Measurements from ENCODE around the gene SEMA3D. TPM values are rescaled to one million over a fixed set of nuclear protein-coding genes. Genes with fewer than 3 reads are reported as not detected.

The SEMA3D gene
- total and polyA plus RNA-seq, 2 of the 13 experiments (the other 11 are each of a cell fraction or from before 2014, with no cell fraction given): 0.07 TPM; not detected in 1

GRCh38 chr7:85177316-85177715 is 9.5 kb downstream of the SEMA3D start:
- Histone ChIP-seq H3K27me3 (ENCODE audit: control insufficient read depth in 1 of 2, insufficient read depth in 2 of 2, low read length in 2 of 2) (no peaks in the 10 kb centered on the region), H3K4me2 (ENCODE audit: low read depth, low read length) (no peak overlapping the region), H3K9ac (ENCODE audit: insufficient read depth, low read depth, low read length) (no peak overlapping the region), H3K36me3 (replicated peaks in 1 of 2; ENCODE audit: control insufficient read depth in 1 of 2, insufficient read depth in 2 of 2, low read length in 2 of 2) (no peaks in the 10 kb centered on the region), H3K79me2 (ENCODE audit: insufficient read depth, low read length) (no peaks in the 10 kb centered on the region), H3K27ac (ENCODE audit: extremely low read length, insufficient read depth, low read length) (no peak overlapping the region), H4K20me1 (ENCODE audit: insufficient read depth, low read length) (no peaks in the 10 kb centered on the region), H3K4me3 (replicated peaks in 1 of 3; ENCODE audit: insufficient read depth in 1 of 3, low read depth in 2 of 3, low read length in 3 of 3) (no peak overlapping the region), H3K4me1 (ENCODE audit: insufficient read depth, low read length) (no peaks in the 10 kb centered on the region), H3K9me3 (ENCODE audit: low read length) (peaks cover 12% of the 10 kb centered on the region), H2AFZ (ENCODE audit: low read length) (no peak overlapping the region)
- ChIA-PET POLR2A (no interaction called here), CTCF (ENCODE audit: low intra/inter-chr PET ratio, low total read pairs) (no interaction called here)
- no TSS peak for BruUV-seq (replicated peaks)
- FAIRE-seq (no peak), DNase-seq (ENCODE audit: low spot score) (no peak), ATAC-seq (no peak)
- intact Hi-C loops (cut with micrococcal nuclease; ENCODE audit: unreplicated experiment) (no loop called here), in situ Hi-C loops (cut with HindIII; ENCODE audit: extremely low pct_ligation_motif_present, low pct_unique_long_range_greater_than_20kb) (no loop called here)
- no peak for TF ChIP-seq TFDP1 (CRISPR knock-in tag; IDR thresholded peaks at IDR 0.05; ENCODE audit: borderline replicate concordance)
- TF ChIP-seq ETV6 (CRISPR knock-in tag; conservative IDR thresholded peaks at IDR 0.05): no peak
- TF ChIP-seq IRF2 (CRISPR knock-in tag; IDR thresholded peaks at IDR 0.05): no peak
- no peak for TF ChIP-seq TFE3 (CRISPR knock-in tag; IDR thresholded peaks at IDR 0.05)
- TF ChIP-seq PAF1 (CRISPR knock-in tag; IDR thresholded peaks at IDR 0.05): no peak
- TF ChIP-seq SP1 (IDR thresholded peaks at IDR 0.05): no peak
- TF ChIP-seq SP1 (CRISPR knock-in tag; IDR thresholded peaks at IDR 0.05): no peak
- TF ChIP-seq SIX4 (CRISPR knock-in tag; IDR thresholded peaks at IDR 0.05): no peak
- TF ChIP-seq, protein P1, sequence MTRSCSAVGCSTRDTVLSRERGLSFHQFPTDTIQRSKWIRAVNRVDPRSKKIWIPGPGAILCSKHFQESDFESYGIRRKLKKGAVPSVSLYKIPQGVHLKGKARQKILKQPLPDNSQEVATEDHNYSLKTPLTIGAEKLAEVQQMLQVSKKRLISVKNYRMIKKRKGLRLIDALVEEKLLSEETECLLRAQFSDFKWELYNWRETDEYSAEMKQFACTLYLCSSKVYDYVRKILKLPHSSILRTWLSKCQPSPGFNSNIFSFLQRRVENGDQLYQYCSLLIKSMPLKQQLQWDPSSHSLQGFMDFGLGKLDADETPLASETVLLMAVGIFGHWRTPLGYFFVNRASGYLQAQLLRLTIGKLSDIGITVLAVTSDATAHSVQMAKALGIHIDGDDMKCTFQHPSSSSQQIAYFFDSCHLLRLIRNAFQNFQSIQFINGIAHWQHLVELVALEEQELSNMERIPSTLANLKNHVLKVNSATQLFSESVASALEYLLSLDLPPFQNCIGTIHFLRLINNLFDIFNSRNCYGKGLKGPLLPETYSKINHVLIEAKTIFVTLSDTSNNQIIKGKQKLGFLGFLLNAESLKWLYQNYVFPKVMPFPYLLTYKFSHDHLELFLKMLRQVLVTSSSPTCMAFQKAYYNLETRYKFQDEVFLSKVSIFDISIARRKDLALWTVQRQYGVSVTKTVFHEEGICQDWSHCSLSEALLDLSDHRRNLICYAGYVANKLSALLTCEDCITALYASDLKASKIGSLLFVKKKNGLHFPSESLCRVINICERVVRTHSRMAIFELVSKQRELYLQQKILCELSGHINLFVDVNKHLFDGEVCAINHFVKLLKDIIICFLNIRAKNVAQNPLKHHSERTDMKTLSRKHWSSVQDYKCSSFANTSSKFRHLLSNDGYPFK (CRISPR knock-in tag; IDR thresholded peaks at IDR 0.05; ENCODE audit: borderline replicate concordance): no peak
- no peak for TF ChIP-seq ZKSCAN5 (CRISPR knock-in tag; IDR thresholded peaks at IDR 0.05)
- no peak for TF ChIP-seq ELF1 (CRISPR knock-in tag; IDR thresholded peaks at IDR 0.05)
- no peak for TF ChIP-seq MXD1 (CRISPR knock-in tag; IDR thresholded peaks at IDR 0.05)
- TF ChIP-seq FOXO4 (CRISPR knock-in tag; conservative IDR thresholded peaks at IDR 0.05): no peak
- TF ChIP-seq ERF (CRISPR knock-in tag; IDR thresholded peaks at IDR 0.05): no peak
- TF ChIP-seq DNMT1 (CRISPR knock-in tag; IDR thresholded peaks at IDR 0.05): no peak
- no peak for TF ChIP-seq RXRA (CRISPR knock-in tag; IDR thresholded peaks at IDR 0.05)
- TF ChIP-seq IRX3 (CRISPR knock-in tag; IDR thresholded peaks at IDR 0.05; ENCODE audit: borderline replicate concordance, low read depth): no peak
- no peak for TF ChIP-seq NFATC3 (CRISPR knock-in tag; IDR thresholded peaks at IDR 0.05)
- TF ChIP-seq BCL6 (CRISPR knock-in tag; IDR thresholded peaks at IDR 0.05): no peak
- TF ChIP-seq, protein P2, sequence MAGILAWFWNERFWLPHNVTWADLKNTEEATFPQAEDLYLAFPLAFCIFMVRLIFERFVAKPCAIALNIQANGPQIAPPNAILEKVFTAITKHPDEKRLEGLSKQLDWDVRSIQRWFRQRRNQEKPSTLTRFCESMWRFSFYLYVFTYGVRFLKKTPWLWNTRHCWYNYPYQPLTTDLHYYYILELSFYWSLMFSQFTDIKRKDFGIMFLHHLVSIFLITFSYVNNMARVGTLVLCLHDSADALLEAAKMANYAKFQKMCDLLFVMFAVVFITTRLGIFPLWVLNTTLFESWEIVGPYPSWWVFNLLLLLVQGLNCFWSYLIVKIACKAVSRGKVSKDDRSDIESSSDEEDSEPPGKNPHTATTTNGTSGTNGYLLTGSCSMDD (CRISPR knock-in tag; IDR thresholded peaks at IDR 0.05): no peak
